SIG-M5 (cell line): ENCODE measurements around the gene MAPT.

Source experiments
- DNase-seq: peaks from one replicate; lab custom pipeline; 2025; lab: John Stamatoyannopoulos, UW

Gene MAPT

DNA sequence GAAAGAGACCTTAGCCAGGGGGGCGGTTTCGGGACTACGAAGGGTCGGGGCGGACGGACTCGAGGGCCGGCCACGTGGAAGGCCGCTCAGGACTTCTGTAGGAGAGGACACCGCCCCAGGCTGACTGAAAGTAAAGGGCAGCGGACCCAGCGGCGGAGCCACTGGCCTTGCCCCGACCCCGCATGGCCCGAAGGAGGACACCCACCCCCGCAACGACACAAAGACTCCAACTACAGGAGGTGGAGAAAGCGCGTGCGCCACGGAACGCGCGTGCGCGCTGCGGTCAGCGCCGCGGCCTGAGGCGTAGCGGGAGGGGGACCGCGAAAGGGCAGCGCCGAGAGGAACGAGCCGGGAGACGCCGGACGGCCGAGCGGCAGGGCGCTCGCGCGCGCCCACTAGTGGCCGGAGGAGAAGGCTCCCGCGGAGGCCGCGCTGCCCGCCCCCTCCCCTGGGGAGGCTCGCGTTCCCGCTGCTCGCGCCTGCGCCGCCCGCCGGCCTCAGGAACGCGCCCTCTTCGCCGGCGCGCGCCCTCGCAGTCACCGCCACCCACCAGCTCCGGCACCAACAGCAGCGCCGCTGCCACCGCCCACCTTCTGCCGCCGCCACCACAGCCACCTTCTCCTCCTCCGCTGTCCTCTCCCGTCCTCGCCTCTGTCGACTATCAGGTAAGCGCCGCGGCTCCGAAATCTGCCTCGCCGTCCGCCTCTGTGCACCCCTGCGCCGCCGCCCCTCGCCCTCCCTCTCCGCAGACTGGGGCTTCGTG is at the start of gene MAPT:
TSS of gene MAPT (plus strand) at position 533 of the 763 bp plus-strand sequence. CDS start 67,784 bp downstream, outside the sequence.
- DNase-seq, result no peak

DNA sequence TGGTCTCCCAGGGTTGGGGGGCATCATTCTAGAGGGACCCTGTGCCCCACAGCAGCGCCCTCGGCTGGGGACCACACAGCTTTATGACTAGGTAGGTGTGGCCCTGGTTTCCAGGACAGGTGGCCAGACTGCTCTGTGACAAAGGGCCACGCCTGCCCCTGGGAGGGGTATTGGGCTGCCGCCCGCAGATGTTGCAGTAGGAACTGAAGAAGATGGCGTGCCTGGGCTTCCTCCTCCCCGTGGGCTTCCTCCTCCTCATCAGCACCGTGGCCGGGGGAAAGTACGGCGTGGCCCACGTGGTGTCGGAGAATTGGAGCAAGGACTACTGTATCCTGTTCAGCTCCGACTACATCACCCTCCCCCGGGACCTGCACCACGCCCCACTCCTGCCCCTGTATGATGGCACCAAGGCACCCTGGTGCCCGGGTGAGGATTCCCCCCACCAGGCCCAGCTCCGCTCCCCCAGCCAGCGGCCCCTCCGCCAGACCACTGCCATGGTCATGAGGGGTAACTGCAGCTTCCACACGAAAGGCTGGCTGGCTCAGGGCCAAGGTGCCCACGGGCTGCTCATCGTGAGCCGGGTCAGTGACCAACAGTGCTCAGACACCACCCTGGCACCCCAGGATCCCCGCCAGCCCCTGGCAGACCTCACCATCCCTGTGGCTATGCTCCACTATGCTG is 49.5 kb upstream of the MAPT start, which contains the start of gene SPPL2C:
TSS of gene SPPL2C (plus strand) at position 187 of the 681 bp plus-strand sequence. CDS start at position 213, 26 bp downstream.
- DNase-seq, result no peak

DNA sequence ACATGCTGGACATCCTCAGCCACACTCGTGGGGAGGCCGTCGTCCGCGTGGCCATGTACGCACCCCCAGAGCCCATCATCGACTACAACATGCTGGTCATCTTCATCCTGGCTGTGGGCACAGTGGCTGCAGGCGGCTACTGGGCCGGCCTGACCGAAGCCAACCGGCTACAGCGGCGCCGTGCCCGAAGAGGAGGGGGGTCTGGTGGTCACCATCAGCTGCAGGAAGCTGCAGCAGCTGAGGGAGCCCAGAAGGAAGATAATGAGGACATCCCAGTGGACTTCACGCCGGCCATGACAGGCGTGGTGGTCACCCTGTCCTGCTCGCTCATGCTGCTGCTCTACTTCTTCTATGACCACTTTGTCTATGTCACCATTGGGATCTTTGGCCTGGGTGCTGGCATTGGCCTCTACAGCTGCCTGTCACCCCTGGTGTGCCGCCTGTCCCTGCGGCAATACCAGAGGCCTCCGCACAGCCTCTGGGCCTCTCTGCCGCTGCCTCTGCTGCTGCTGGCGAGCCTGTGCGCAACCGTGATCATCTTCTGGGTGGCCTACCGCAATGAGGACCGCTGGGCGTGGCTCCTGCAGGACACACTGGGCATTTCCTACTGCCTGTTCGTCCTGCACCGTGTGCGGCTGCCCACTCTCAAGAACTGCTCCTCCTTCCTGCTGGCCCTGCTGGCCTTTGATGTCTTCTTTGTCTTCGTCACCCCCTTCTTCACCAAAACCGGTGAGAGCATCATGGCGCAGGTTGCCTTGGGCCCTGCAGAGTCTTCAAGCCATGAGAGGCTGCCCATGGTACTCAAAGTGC is 48.8 kb upstream of the MAPT start:
- DNase-seq, result no peak

DNA sequence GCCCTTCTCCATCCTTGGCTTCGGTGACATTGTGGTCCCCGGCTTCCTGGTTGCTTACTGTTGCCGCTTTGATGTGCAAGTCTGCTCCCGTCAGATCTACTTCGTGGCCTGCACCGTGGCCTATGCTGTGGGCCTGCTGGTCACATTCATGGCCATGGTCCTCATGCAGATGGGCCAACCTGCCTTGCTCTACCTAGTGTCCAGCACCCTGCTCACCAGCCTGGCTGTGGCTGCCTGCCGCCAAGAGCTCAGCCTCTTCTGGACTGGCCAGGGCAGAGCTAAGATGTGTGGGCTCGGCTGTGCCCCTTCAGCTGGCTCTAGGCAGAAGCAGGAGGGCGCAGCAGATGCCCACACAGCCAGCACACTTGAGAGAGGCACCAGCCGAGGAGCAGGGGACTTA is 48.1 kb upstream of the MAPT start:
- DNase-seq, result no peak

DNA sequence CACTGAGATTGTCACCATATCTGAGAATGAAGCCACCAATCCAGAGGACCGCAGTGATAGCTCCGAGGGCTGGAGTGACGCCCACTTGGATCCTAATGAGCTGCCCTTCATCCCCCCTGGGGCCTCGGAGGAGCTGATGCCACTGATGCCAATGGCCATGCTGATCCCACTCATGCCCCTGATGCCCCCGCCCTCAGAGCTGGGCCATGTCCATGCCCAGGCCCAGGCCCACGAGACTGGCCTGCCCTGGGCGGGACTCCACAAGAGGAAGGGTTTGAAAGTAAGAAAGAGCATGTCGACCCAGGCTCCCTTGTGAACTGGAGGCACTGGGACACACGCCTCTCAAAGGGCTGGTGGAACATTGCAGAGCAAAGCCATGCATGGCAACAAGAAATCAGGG is 47.7 kb upstream of the MAPT start:
- no peak for DNase-seq

DNA sequence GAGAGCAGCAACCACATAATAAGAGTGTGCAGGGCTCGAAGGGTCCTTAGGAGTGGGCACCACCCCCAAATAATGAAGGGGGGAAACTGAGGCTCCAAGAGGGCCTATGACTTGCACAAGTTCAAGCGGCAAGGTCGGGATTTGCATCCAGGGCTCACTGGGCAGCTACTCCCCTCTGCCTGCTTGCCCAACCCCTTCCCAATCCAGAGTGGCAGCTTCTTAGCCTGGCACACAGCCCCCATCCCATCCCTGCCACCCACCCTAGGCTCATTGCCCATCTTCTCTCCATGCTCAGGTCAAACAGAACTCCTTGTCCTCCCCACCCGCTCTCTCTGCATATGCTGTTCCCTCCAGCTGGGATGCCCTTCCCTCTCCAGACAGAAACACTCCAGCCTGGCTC is 47.3 kb upstream of the MAPT start:
- DNase-seq, result no peak

DNA sequence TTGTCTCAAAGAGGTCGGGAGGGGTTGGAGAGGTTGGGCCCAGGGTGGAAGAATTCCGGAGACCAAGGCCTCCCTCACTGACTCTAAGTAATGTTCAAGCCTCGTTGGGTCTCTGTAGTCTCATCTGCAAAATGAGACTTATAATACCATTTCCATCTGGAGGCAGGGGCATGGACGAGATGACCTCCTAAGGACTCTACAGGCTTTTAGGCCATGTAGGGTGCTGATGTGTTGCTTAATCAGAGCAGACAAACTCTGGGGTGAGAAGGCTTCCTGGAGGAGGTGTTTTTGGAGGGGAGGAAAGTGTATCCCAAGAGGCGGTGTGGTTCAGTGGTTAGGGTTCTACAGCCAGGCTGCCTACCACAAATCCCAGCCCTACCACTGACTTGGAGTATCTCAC is 46.6 kb upstream of the MAPT start:
- DNase-seq, result no peak

DNA sequence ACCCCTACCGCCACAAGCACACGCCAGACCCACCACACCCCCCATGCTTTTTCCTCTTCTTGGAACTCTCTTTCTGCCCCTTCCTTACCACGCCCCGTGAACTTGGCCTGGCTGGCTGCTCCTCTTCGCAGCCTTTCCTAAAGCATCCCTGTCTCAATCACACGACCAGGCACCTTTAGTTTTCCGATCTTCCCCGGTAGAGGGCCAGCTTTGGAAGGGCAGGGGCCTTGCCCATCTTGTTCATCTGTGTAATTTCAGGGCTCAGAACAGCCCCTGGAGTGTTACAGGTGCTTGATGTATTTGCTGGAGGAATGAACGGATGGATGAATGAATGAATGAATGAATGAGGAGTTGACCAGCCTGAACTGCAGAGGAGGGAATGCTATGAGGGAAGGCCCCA is 45.9 kb upstream of the MAPT start:
- no peak for DNase-seq

DNA sequence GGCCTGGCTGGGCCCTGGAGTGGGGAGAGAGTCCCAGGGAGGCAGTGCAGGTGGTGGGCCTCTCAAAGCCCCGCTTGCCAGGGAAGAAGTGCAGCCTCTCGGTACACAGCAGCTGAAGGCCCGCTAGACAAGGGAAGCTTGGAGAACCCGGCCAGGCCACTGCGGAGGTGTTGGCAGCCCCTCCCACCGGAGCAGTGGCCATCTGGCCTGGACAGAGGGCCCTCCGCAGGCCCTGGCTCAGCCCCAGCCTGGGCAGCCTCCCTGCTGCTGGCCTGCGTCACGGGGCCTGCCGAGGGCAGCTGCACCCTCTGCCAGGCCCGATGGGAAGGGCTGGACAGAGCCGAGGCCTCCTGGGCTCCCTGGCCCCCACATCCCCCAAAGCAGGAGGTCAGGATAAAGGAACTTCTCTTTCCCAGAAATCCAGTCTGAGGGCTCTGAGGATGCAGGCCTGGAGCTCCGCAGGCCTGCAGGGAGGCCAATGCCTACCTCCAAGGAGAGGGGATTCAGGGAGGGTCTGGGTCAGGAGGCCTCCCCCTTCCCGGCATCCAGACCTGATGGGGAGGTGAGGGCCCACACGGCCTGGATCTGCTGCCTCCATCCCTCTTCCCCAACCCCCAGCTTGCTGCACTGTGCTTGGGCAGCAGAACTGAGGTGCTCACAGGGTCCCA is 45.4 kb upstream of the MAPT start:
- DNase-seq, result no peak

DNA sequence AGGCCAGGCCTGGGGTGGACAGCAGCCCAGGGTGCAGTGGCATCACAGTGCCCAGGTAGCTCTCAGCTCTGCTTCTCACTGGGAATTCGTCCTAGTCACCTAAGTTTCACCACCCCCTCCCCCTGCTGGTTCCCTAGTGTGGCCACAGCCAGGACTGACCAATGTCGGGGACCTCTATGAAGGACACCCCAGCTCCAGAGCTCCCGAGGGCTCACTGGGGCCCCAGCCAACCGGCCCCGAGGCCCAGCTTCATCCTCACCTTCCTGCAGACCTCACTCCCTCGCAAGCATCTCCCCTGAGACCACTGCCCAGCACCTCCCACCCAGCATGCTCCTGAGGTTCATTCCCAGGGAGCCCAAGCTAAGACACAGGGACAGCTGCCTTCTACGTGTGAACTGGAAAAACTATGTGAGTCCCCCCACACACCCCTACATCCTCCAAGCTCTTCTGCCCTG is 44.8 kb upstream of the MAPT start:
- DNase-seq, result no peak

DNA sequence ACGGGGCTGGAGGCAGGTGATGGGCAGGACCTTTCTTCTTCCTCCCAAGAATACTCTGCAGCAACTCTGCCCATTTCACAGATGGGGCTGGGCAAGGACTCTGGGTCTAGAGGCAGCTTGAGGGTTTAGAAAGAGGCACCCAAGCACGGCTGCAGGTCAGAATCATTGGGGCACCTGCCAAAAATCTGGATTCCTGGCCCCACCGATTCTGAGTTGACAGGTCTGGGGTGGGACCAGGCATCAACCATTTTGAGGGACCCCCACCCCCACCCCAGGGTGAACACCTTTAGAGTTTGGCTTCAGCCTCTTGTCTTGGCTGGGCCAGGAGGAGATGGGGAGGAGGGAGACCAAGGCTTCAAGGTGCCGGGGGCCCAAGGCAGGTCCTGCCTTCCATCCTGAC is 44.3 kb upstream of the MAPT start:
- no peak for DNase-seq

DNA sequence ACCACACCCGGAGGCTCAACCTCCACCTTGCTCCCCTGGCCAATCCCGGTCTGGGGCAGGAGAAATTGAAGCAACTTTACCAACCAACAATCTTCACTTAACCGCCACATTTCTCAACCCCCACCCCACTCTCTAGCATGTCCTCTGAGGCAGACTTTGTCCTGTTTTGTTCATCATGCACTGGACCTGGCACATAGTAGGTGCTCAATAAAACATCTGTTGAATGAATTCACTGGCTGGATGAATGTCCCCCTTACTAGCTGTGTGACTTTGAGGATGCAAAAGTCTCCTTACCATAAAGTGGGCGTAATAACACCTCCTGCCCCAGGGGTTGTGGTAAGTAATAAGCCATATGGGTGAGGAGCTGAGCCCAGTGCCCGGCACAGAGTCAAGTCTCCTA is 43.9 kb upstream of the MAPT start:
- no peak for DNase-seq

DNA sequence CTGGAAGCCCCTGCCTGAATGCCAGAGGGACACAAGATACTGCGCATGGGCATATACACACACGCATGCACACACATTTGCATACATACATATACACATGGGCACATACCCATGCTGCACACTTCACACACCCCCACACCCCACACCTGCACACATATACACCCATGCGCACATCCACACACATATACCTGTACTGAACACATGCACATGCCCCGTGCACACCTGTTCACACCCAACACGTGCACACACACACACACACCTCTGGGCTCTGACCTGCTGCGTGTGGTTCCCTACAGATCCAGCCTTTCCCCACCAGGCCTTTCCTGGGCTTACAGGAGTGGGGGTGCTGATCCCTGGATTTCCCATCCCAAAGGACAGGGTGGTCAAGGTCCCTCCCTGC is 43.3 kb upstream of the MAPT start:
- DNase-seq, result no peak

DNA sequence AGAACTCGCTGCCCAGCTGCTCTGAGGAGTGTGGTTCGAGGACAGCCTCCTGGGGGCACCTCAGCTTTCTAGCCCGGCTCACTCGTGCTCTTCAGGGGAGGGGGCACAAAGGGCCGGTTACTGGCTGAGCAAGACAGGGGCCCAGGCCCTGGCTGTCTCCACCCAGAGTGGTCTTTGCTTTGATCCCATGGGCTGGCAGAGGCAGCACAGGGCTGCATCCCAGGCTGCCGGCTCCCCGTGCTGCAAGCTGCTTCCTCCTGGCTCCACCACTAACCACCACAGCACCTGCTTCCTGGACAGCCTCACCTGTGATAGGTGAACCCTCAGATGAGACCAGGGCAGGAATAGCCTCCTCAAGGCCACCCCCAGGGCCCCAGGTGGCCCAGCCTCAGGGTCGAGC is 42.9 kb upstream of the MAPT start:
- DNase-seq, result no peak

DNA sequence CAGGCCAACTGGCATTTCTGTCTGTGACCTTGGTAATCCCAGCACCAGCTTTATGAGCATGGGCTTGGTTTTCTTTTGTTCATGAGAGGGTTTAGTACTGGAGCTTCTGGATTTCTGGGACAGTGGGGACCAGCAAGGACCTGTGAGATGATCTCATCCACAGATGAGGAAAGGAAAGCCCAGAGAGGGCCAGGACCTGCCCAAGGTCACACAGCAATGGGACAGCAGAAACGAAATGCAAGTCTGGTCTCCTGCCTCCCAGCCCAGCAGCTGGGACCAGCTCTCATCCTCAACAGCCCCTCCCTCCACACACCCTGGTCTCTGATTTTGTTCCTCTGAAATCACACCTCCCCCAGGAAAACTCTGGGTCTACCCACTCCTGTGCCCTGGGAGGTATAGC is 42.5 kb upstream of the MAPT start:
- no peak for DNase-seq

DNA sequence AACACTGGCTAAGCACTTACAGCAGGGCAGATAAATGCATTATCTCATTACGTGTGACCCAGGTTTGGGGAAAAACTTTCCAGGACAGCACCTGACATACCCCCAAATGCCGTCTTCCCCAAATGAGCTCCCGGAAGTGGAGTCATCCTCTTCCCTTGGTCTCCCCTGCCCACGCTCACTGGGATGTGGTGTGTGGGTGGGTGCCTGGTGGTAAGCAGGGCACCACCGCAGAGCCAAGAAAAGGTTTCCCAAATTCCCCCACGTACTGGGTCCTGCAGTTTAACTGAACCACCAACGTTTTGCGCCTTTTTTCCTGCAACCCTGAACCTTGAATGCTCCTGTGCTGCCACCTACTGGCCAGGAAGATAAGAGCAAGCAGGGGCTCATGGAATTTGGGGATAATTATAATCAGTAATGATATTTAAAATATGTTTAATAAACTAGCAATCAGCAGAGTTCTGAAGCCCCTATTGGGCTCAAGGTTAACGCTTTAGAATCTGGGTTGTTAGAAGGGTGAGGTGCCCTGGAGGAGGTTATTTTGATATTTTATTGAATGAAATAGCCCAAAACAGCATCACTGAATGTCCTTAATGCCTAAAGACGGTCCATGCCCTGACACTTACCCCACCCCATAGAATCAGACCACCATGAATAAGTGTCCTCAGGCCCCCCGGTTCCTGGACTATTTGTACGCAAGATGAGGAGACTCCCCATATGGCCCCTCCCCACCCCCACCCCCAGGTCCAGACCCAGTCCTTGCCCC is 41.6 kb upstream of the MAPT start:
- DNase-seq, result no peak

DNA sequence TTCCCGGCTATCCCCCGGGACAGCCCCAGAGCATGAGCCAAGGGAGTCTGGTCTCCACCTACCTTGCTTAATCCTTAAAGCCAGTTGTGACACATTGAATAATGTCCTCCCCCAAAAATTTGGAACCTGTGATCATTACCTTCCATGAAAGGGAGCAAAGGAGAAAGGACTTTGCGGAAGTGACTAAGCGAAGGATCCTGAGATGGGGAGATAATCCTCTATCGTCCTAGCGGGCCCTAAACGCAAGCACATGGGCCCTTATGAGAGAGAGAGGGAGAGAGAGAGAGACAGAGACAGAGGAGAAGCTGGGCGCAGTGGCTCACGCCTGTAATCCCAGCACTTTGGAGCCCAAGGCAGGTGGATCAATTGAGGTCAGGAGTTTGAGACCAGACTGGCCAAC is 40.1 kb upstream of the MAPT start:
- DNase-seq, result no peak

DNA sequence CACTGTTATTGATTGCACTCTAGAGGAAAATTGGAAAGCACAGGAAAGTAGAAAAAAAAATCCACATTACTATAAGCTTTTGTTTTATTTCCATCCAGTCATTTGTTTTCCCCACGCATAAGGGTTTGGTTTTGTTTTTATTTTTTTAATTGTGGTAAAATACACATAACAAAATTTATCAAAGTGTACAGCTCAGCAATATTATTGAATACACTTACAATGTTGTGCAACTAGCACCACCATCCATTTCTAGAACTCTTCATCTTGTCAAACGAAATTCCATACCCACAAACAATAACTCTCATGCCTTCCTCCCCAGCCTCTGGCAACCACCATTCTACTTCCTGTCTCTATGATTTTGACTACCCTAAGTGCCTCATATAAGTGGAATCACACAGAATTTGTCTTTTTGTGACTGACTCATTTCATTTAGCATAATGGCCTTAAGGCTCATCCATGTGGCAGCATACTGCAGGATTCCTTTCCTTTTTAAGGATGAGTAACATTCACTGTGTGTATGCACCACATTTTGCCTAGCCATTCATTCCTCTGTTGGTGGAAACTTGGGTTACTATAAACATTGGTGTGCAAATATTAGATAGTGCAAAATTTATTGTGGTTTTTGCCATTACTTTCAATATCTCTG is 38.5 kb upstream of the MAPT start:
- no peak for DNase-seq

DNA sequence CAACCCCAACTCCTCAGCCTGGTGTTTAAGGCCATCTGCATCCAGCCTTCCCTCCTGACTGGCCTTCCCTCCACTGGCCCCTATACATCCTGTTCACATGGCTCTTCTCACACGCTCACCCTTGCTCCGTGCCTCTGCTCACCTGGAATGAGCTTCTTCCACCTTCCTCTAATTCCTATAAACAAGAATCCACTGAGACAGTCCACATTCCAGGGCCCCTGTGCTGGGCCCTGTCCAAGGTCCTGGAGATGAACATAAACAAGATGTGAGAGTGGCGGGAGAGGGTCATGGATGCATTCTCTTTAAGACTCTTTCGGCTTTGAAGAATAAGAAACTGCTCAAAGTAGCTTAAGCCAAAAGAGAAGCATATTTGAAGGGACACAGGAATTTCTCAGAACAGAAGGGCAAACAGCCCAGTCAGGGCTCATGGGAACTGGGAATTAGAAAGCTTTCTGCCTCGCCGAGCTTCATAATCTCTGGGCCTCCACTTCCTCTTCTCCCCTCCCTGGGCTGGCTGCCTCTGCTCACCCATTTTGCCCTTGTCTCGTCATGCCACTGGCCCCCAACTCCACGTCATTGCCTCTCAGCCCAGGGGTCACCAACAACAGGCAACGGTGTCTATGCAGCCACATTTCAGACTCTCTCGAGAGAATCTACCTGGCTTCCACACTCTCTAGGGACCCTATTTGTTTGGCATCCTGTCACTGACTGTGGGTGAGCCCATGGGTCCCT is 36.2 kb upstream of the MAPT start:
- no peak for DNase-seq

DNA sequence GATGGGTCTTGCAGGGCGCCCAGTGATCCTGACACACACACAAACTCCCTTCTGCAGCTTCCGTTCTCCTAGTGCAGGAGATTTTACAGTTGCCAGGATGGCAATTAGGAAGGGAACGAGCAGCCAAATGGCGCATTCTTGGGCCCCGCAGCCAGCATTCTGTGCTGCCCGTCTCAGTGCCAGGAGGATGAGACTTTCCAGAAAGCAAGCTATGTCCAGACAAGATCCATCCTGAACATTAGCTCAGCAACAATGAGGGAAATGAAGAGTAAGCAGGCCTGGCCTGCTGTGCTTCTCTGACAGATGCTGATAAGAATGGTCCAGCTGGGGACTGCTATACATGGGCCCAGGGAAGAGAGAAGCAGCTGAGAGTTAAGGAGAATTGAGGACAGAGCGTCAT is 33.2 kb upstream of the MAPT start:
- no peak for DNase-seq
